ENCODE results near the gene BMP8A. TPM values are rescaled to one million over a fixed set of nuclear protein-coding genes. Genes with fewer than 3 reads are reported as not detected.

Gene BMP8A, protein sequence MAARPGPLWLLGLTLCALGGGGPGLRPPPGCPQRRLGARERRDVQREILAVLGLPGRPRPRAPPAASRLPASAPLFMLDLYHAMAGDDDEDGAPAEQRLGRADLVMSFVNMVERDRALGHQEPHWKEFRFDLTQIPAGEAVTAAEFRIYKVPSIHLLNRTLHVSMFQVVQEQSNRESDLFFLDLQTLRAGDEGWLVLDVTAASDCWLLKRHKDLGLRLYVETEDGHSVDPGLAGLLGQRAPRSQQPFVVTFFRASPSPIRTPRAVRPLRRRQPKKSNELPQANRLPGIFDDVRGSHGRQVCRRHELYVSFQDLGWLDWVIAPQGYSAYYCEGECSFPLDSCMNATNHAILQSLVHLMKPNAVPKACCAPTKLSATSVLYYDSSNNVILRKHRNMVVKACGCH
- 0.16 TPM in 1 of 2 replicates, not detected in the other for total RNA-seq

DNA sequence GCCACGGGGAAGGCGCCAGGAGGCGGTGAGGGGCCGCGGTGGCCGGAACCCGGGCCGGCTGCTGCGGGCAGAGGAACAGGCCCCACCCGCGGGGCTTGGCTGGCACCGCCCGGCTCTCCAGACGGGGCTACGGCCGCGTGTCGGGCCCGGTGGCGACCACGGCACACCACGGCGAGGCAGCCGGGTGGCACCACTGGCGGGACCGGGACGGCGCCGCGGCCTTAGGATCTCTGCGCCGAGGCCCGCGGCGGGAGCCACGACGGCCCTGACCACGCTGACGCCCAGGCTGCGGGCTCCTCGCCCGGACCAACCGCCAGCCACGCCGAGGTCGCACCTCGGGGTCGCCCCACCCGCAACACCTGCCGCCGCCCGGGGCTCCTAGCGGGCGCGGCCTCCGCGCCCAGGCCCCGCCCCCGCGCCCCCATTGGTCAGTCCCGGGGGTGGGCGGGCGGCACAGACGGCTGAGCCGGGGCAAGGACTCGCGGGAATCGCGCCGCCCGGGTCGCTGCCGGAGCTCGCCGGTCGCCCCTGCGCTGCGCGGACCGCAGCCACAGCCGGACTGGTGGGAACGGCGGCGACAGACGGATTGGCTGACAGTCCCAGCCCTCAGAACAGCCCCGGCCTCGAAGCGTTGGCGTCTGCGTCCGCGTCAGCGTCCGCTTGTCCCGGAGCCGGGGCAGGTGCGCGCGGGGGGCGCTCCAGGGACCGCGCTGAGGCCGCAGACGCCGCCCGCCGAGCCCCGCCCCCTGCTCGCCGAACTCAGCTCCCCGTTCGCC lies at the start of gene BMP8A:
TSS of gene BMP8A (plus strand) at position 491 of the 776 bp plus-strand sequence. CDS start 356 bp downstream, outside the sequence.

Other genes starting within 250 kb of the BMP8A start
- 134 and 149 TPM in 2 replicates for gene PABPC4, start 85.2 kb downstream of the BMP8A start, total RNA-seq
- gene HEYL, start 148.0 kb downstream of the BMP8A start, total RNA-seq = 0.08 TPM in 1 of 2 replicates, not detected in the other
- not detected in 2 replicates for gene NT5C1A, start 180.5 kb downstream of the BMP8A start, total RNA-seq
- not detected in 2 replicates for gene HPCAL4, start 199.8 kb downstream of the BMP8A start, total RNA-seq
- gene PPIE, start 247.2 kb downstream of the BMP8A start, total RNA-seq = 54.5 and 58.6 TPM in 2 replicates

Measured in hair follicular keratinocyte (primary cell).